Fibroblast of skin of right biceps (primary cell): ENCODE results near the gene VWA8.

Source experiments
- DNase-seq: peaks from one replicate; pipeline ENCODE4 v3.0.0-alpha.2; 2013

The VWA8 gene

GRCh38 chr13:41960637-41961465 is at the start of gene VWA8:
Gene VWA8 (minus strand): TSS chr13:41961109. CDS start chr13:41961015, 94 bp downstream.
- peak; percentile 84 for DNase-seq

GRCh38 chr13:42009057-42009456 is 48.1 kb upstream of the VWA8 start:
- DNase-seq, result no peak

GRCh38 chr13:42007844-42008243 is 46.9 kb upstream of the VWA8 start:
- peak; percentile 70 for DNase-seq

DNA sequence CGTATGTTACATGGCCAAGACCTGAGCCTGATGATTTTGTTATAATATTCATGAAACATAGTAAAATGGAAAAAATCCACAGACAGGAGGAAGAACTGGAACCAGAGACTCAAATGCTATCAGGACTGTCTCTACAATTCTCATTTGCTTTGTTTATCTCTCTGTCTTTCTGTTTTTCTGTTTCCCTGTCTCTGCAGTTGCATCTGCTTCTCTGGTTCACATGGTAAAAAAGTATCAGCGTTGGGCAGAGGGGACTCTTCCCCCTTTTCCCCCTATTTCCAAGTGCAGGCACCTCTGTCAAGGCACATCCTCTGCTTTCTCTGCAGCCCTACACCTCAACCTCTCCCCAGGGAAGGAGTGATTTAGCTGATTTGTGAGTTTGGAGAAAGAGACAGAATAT is 41.2 kb upstream of the VWA8 start:
- no peak for DNase-seq

DNA sequence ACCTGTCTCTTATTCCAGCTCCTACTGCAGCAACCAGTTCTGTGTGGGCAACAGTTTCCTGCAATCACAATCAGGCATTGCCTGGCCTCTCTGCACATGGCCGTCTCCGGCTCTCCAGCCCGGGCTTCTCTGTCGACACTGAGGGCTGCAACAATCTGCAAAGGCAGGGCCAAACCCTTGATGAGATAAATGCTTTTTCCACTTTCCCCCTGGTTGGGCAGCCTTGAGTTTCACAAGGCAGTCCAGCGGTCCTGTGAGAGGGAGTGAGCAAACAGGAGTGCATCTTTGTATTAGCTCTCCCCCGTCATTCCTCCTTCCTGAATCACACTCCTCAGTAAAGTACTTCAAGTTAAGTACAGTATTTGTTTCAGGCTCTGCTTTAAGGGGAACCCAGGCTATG is 40.7 kb upstream of the VWA8 start:
- DNase-seq, result peak; percentile 81

DNA sequence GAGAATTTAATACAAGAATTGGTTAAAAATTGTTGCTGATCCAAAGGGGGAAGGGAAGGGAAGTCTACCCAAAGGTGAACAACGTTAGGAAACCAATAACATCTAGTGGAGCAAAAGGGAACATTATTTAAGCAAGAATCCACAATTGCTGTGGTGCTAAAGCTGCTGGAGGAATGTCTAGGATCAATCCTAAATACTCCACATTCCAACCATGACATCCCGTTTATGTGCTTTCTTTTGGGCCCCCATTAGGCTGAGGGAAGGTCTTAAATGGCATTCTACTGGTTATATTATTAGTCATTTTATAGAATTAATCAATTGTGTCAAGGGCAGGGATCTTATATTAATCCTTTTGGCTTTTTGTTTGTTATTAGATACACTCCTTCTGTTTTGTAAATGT is 39.9 kb upstream of the VWA8 start:
- peak; percentile 49 for DNase-seq

DNA sequence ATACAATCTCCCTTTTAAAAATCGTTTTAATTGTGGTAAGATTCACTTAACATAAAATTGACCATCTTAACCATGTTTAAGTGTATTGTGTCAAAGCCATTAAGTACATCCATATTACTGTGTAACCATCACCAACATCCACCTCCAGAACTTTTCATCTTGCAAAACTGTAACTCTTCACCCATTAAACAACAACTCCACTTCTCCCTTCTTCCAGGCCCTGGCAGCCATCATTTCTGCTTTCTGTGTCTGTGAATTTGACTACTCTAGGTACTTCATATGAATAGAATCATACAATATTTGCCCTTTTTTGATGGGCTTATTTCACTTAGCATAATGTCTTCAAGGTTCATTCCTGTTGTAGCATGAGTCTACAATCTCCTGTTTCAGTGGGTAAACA is 36.5 kb upstream of the VWA8 start:
- no peak for DNase-seq

DNA sequence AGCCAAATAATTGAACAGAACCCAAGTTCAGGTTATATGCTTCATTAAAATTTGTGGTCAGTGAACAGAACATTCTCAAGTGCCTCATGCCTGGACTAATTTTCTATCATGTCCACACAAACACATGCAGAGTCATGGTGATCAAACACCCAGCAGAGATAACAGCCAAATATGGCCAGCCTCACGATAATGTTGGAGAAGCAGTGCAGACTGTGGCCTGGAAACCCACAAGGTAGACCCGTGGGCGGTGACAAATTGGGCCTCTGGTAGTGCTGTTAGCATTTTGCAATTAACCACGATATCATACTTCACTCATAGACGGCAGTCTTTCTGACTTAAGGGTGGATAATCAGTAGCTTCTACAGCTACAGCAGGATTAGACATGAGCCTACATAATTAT is 35.0 kb upstream of the VWA8 start:
- peak; percentile 57 for DNase-seq

- no peak for DNase-seq
Measured at GRCh38 chr13:41995336-41995735, 34.4 kb upstream of the VWA8 start.

- no peak for DNase-seq
Measured at GRCh38 chr13:41994696-41995095, 33.8 kb upstream of the VWA8 start.

- no peak for DNase-seq
Measured at GRCh38 chr13:41991936-41992335, 31.0 kb upstream of the VWA8 start.

DNA sequence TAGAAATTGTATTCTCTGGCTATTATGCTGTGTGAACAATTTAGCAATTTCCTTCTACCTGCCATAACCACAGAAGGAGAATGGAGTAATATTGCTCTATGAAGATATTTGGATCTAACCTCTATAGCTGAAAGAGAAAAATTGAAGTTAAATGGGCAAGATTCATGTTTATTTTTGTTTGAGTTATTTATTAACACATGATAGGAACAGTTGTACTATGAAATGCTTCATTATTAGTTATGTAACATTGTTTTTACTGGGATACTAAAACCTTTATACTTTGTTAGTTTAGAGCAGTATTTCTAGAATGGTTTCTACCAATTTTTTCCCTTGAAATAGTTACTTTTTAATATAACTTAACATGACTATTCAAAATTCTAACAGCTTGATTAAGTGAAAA is 27.3 kb upstream of the VWA8 start:
- no peak for DNase-seq

DNA sequence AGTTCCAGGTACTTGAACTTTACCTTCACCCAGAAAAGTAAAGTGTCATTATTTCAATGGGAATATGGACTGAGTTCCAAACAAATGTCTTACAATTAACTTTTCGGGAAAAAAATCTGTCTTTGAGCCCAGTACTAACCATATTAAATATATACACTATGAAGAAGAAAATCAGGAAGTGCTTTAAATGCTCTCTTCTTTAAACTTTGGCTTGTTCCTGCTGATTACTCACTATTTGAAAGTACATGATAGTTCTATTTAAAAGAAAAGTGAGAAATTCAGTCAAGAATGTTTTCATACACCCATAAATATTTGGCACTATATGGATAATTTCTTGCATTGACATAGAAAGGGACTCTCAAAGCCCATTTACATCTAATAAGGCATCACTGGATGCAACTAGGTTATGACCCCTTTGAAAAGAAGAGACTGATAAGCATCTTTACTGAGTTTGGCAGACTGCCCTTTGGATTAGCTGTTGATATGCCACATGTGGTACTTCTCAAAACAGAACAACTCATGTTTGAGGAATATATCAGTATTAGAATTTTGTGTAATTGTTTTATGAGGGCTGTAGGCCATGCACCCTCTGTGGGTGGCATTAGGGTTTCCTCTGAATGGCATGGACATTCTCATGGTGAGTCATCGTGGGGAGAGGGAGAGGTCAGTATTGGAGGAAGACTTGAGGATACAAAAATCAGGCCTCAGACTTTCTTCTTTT is 25.0 kb upstream of the VWA8 start:
- DNase-seq, result peak; percentile 69

GRCh38 chr13:41981951-41982715 is 21.2 kb upstream of the VWA8 start:
- peak; percentile 12 for DNase-seq

DNA sequence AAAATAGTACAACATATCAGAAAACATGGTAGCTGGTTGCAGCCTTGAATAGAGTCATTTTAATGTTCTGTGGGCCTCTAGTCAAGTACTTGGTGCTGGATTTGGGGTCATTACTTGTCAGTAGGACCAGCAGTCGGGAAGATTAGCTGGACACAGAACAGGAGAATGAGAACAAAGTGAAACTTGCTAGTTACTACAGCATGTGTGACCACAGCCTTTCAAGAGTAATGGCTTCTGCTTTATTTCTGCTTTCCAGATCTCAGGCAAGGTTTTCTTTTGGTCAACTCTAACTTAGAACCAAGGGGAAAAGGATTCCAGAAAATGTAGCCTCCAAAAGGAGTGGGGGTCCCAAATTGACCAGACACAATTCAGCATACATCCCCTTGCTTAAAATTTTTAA is 17.1 kb upstream of the VWA8 start:
- DNase-seq, result no peak

GRCh38 chr13:41976476-41976875 is 15.6 kb upstream of the VWA8 start:
- no peak for DNase-seq

GRCh38 chr13:41974262-41974900 is 13.5 kb upstream of the VWA8 start:
- DNase-seq, result no peak

- no peak for DNase-seq
Measured at GRCh38 chr13:41973247-41973741, 12.4 kb upstream of the VWA8 start.

DNA sequence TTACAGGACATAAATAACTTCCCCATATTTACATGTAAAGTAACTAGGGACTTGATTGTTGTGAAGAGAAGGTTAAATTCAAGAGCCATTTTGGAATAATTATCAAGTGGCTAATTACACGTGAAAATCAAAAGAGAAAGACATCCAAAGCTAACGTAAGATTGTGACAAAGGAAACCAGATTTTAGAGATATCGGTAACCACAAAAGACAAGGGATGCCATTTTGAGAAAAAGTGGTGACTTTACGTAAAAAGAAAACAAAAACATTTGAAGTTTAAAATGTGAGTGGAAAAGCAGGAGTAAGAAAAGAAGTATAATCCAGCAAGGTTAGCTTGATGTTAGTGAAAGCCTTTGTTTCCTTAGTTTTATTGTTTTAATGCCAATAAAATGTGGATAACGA is 10.9 kb upstream of the VWA8 start:
- no peak for DNase-seq

DNA sequence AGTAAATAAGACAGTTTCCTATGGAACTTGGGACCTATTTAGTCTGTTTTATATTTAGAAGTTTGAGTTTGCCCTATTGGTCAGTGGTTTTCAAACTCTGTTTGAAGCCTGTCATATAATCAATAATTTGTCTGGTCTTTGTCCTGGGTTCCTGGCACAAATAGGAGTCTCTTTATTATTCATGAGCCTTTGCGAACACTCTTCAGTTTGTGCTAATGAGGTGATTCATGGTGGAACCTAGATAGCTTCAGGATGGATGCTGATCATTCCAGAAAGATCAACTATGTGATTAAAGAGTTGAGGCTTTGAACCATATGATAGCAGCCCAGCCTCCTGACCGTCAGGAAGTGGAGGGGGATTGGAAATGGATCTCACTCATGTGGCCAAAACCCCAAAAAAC is 10.0 kb upstream of the VWA8 start:
- DNase-seq, result peak; percentile 21

- DNase-seq, result no peak
Measured at GRCh38 chr13:41970022-41970421, 9.1 kb upstream of the VWA8 start.

DNA sequence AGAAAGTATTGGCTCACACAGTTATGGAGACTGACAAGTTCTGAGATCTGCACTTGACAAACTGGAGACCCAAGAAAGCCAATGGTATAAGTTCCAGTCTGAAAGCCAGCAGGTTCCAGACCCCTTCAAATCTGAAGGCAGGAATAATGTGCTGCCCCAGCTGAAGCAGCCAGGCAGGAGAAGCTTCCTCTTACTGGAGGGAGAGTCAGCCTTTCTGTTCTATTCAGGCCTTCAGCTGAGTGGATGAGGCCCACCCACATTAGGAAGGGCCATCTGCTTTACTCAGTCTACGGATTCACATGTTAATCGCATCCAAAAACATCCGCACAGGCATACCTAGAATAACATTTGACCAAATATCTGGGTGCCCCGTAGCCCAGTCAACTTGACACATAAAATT is 8.2 kb upstream of the VWA8 start:
- DNase-seq, result no peak

- no peak for DNase-seq
Measured at GRCh38 chr13:41966671-41967070, 5.8 kb upstream of the VWA8 start.
